Endodermal cell (in vitro differentiated cells): ENCODE data around the gene RFC5. TPM values are rescaled to one million over a fixed set of nuclear protein-coding genes. Genes with fewer than 3 reads are reported as not detected.

Source experiments
- total RNA-seq, 2 donors: library from RNA; stranded (reverse); fragmentation: NEBNext Ultra II Directional in 1 of 2; extraction: Animal tissue kit (Norgen Biotek cat#: 25700) in 1 of 2; gene quantifications; 2 replicates in 1 of 2; 3 replicates in 1 of 2; pipeline ENCODE4 v1.2.1, GENCODE V29; 2021

The RFC5 gene
- total RNA-seq, 2 donors from 2014 or later = 32.2 to 46.2 TPM

Other genes starting within 250 kb of the RFC5 start
- gene KSR2, start 47.7 kb upstream of the RFC5 start, total RNA-seq = 1 to 10 TPM; 1.1 to 2.0 TPM
- 10 to 100 TPM; 60.7 to 61.7 TPM for gene WSB2, start 44.5 kb downstream of the RFC5 start, total RNA-seq
- 10 to 100 TPM; 35.4 to 43.8 TPM for gene VSIG10, start 87.3 kb downstream of the RFC5 start, total RNA-seq
- gene PEBP1, start 119.4 kb downstream of the RFC5 start, total RNA-seq = 100 to 1,000 TPM; 153 to 158 TPM